HG03095 (cell line): ENCODE results near the gene EHMT1.

Experiments
- ATAC-seq: cut with Tn5 transposase; IDR thresholded peaks from one replicate; pipeline ENCODE4 v1.9.1; 2021; ENCODE audit warnings: moderate library complexity; ENCODE audit not compliant: unreplicated experiment

The EHMT1 gene

DNA sequence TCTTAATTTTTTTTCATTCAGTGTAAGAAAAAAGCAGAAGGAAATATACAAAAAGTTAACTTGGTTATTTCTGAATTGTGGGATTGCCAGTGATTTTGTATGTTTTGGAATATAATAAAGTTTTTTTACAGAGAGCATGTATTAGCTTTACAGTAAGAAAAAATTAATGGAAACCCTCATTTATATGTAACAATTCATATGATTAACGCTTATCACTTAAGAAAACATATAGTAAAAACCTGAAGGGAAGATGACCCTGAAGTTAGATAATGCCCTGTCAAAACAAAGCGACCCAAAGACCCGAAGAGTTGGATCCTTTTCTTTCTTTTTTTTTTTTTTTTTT is 52.4 kb downstream of the EHMT1 start:
- ATAC-seq, result no peak

DNA sequence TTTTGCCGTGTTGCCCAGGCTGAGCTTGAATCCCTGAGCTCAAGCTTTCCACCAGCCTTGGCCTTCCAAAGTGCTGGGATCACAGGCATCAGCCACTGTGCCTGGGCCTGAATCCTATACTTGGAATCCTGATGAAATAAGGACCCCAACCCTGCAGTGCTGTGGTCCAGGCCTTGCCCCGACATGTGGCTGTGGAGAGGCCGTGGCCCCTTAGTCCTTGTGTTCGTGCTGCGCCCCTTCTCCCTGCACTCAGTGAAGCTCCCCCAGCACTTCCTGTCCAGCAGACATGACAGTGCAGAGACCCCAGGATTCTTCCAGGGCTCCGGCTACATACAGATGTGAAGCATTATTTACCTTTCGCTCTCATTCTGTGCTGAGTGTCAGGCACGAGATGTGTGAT is 52.9 kb downstream of the EHMT1 start:
- ATAC-seq, result no peak

GRCh38 chr9:137672907-137673791 is 54.3 kb downstream of the EHMT1 start:
- ATAC-seq, result peak; percentile 65

GRCh38 chr9:137673886-137674285 is 55.1 kb downstream of the EHMT1 start:
- ATAC-seq, result no peak

DNA sequence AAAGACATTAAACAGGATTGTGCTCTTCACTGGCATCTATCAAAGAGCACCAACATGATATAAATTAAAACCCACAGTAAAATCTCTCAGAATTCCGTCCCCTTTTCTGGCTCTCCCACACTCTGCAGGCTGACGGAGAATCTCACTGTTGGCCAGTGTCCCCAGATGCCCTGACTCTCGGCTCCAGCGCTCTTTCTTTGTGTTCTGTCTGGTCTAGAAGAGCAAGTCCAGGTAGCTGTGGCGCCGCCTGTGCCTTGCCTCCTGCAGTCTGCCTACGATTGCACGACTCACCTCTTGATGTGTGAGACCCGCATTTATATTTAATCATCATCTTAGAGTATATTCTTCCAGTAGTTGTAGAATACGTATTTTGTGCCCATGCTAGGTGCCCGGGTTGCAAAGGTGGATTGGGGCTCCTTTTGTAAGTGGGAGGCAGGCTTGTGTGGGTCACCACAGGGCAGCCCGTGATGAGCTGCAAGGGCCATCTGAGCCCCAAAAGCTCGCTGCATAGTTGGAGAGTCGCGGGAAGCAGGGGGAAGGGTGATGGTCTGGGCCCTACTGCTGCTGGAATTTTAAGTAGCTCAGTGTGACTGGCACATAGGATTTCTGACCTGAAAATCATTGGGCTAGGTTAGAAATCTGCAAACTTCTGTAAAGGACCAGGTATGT is 55.6 kb downstream of the EHMT1 start:
- no peak for ATAC-seq

DNA sequence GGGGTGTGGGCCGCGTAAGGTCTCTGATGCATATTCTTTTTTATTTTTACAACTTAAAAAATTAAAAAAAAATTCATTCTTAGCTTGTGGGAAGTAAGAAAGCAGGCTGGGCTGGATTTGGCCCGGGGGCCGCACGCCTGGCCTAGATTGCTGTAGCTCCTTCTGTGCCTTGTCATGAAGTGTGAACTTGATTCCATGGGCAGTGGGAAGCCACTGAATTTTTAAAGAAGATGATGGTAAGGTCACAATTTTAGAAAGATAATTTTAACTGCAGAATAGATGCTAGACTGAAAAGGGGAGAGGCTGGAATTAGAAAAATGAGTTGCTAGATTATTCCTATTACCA is 56.1 kb downstream of the EHMT1 start:
- ATAC-seq, result no peak

- no peak for ATAC-seq
These were observed 58.2 kb downstream of the EHMT1 start for GRCh38 chr9:137676998-137677397.

- ATAC-seq, result no peak
These were observed 59.4 kb downstream of the EHMT1 start for GRCh38 chr9:137678202-137678601.

GRCh38 chr9:137679249-137679648 is 60.4 kb downstream of the EHMT1 start:
- no peak for ATAC-seq

DNA sequence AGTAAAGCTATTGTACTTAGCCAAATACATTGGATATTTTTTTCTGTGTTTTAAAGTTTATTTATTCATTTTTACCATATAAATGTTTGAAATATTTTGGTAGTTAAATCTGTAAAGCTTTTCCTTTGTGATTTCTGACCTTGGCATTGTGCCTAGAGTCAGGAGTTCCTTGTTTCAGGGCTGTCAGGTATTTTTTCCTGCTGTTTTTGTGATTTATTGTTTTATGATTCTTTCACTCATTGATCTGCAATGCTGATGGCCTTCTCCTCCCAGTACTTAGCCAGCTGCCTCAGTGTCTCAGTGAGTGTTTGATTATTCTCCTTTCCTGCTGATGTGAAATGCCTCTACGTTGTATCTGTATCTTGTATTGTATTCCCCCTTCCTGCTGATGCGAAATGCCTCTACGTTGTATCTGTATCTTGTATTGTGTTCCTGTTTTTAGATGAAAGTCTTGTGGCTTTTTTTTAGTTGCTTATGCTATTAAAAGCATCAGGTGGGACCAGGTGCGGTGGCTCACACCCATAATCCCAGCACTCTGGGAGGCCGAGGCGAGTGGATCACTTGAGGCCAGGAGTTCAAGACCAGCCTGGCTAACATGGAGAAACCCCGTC is 61.0 kb downstream of the EHMT1 start:
- no peak for ATAC-seq

- ATAC-seq, result no peak
These were observed 61.9 kb downstream of the EHMT1 start for GRCh38 chr9:137680444-137681358.

GRCh38 chr9:137682428-137683105 is 63.8 kb downstream of the EHMT1 start:
- no peak for ATAC-seq

DNA sequence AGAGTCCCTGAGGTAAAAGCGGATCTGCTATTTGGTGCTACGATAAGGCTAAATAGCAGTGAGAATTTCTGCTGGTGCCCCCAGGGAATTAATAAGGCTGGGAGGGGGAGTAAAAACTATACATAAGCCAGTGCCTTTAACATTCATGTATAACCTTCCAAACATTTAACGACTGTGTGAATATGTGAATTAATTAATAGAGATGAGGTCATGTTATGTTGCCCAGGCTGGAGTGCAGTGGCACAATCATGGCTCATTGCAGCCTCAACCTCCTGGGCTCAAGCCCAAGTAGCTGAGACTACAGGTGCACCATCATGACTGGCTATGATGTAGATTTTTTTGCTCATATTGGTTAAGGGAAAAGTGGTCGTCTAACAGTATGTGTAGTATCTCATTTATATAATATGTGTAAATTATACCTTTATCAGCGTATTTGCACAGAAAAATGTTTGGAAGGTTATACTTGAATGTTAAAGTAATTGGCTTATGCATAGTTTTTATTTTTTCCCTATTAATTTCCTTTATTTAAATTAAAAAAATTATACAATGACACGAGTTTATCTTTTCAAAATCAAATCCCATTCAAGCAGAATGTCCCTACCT is 64.6 kb downstream of the EHMT1 start:
- ATAC-seq, result no peak

DNA sequence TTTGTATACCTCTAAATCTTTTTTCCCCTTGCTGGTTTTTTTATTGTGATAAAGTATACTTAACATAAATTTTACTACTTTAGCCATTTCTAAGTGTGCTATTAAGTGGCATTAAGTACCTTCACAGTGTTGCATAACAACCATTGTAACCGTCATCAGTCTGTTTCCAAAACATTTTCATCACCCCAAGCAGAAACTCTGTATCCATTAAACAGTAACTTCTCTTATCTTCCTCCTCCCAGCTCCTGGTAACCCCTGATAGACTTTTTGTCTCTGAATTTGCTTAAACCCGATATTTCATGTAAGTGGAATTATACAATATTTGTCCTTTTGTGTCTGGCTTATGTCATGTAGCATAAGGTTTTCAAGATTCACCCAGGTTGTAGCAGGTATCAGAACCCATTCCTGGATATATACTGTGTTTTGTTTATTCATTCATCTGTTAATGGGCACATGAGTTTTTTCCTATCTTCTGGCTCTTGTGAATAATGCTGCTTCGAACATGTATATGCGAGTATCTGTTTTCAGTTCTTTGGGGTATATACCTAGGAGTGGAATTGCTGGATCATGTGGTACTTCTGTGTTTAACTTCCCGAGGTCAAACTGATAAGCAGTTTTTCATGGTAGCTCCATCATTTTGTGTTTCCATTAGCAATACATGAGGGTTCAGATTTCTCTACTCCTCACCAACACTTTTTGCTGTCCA is 66.4 kb downstream of the EHMT1 start:
- ATAC-seq, result no peak

- no peak for ATAC-seq
These were observed 67.1 kb downstream of the EHMT1 start for GRCh38 chr9:137685741-137686420.

DNA sequence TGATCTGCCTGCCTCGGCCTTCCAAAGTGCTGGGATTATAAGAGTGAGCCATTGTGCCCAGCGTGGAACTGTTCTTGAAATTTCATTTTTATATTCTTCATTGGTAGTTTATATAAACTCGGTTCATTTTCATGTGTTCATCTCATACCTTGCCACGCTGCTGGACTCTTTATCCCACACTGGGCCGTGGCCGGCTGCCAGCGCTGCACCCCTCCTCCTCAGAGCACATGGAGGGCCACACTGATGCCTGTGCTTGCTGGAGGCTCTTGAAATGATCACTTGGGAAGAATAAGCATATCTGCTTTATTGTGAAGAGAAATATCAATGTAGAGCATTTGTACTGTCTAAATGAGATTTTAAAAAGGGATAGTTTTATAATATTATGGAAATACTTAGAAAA is 69.5 kb downstream of the EHMT1 start:
- no peak for ATAC-seq

DNA sequence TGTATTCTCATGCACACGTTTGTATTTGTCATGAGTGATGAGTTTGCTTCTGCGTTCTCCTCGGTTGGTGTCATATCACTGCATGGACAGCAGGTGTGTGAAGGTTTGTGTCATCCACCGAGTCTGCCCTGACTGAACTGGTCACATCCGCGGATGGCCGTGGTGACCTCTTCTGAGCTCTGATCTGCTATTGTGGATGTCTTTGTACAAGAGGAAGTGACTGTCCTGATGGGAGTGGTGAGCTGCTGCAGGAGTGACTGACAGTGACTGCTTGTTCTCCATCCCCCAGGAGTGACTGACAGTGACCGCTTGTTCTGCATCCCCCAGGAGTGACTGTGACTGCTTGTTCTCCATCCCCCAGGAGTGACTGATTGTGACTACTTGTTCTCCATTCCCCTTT is 69.9 kb downstream of the EHMT1 start:
- ATAC-seq, result no peak

GRCh38 chr9:137689745-137690529 is 71.1 kb downstream of the EHMT1 start:
- ATAC-seq, result no peak
